Gastroesophageal sphincter (tissue), 4 donors: Measurements from ENCODE around the gene AK5. TPM values are rescaled to one million over a fixed set of nuclear protein-coding genes. Genes with fewer than 3 reads are reported as not detected.

Experiments used
- ATAC-seq: fragments of 150-250 bp; one replicate; pipeline ENCODE4 v1.9.1; 2016; ENCODE audit warnings: mild to moderate bottlenecking, moderate library complexity
- H3K27ac ChIP-seq, 4 donors: fragments of 200-600 bp; sonication (generic) in 3 of 4; 1 replicate in 3 of 4; 2 replicates in 1 of 4; pipeline ENCODE4 v1.5.1; 2016 to 2019
- H3K27me3 ChIP-seq: fragments of 200-600 bp; sonication (generic); one replicate; pipeline ENCODE4 v1.5.1; 2019
- H3K36me3 ChIP-seq, 2 donors: fragments of 200-600 bp; sonication (generic); one replicate each; pipeline ENCODE4 v1.5.1; 2019; ENCODE audit warnings: control low read depth in 1 of 2
- H3K4me1 ChIP-seq, 3 donors: fragments of 200-600 bp; sonication (generic); 1 replicate in 2 of 3; 2 replicates in 1 of 3; pipeline ENCODE4 v1.5.1; 2016 to 2019; ENCODE audit warnings: control low read depth in 2 of 3
- H3K4me3 ChIP-seq, 2 donors: fragments of 200-600 bp; sonication (generic); one replicate each; pipeline ENCODE4 v1.5.1; 2019; ENCODE audit warnings: mild to moderate bottlenecking in 1 of 2, moderate library complexity in 1 of 2
- H3K9me3 ChIP-seq, 3 donors: fragments of 200-600 bp; sonication (generic); one replicate each; pipeline ENCODE4 v1.5.1; 2017 to 2019; ENCODE audit warnings: control low read depth in 2 of 3
- CTCF ChIP-seq, 4 experiments: fragments of 200-600 bp in 2 of 4; fragments of 450-650 bp in 2 of 4; sonication (generic) in 1 of 4; IDR thresholded peaks; one replicate each; pipeline ENCODE4 v1.5.1; 2017 to 2019; ENCODE audit warnings: antibody characterized with exemption in 4 of 4, mild to moderate bottlenecking in 2 of 4, moderate library complexity in 2 of 4
- EP300 ChIP-seq: sonication (generic); formaldehyde crosslinking; IDR thresholded peaks from one replicate; pipeline ENCODE4 v1.6.1; 2017; ENCODE audit warnings: antibody characterized with exemption, mild to moderate bottlenecking
- POLR2A ChIP-seq, 2 donors: fragments of 450-650 bp; IDR thresholded peaks; one replicate each; pipeline ENCODE4 v1.6.1; 2017; ENCODE audit warnings: antibody characterized with exemption in 2 of 2, mild to moderate bottlenecking in 2 of 2, moderate library complexity in 1 of 2
- POLR2AphosphoS5 ChIP-seq: sonication (generic); formaldehyde crosslinking; IDR thresholded peaks from one replicate; pipeline ENCODE4 v1.6.1; 2017; ENCODE audit warnings: antibody characterized with exemption
- WGBS, 2 donors: methylation state at CpG; one replicate each; pipeline ENCODE4 v1.1.5; 2018; ENCODE audit warnings: low coverage in 1 of 2; 5-methylcytosine and 5-hydroxymethylcytosine counted together
- total RNA-seq, 4 donors: library from RNA; depleted of rRNA; stranded (reverse); fragments of >200 nt; gene quantifications; one replicate each; pipeline ENCODE4 v1.1.0, GENCODE V29; 2016

Gene AK5
- total RNA-seq, 4 donors from 2014 or later, result 0.67 to 5.3 (median 2.7) TPM

DNA sequence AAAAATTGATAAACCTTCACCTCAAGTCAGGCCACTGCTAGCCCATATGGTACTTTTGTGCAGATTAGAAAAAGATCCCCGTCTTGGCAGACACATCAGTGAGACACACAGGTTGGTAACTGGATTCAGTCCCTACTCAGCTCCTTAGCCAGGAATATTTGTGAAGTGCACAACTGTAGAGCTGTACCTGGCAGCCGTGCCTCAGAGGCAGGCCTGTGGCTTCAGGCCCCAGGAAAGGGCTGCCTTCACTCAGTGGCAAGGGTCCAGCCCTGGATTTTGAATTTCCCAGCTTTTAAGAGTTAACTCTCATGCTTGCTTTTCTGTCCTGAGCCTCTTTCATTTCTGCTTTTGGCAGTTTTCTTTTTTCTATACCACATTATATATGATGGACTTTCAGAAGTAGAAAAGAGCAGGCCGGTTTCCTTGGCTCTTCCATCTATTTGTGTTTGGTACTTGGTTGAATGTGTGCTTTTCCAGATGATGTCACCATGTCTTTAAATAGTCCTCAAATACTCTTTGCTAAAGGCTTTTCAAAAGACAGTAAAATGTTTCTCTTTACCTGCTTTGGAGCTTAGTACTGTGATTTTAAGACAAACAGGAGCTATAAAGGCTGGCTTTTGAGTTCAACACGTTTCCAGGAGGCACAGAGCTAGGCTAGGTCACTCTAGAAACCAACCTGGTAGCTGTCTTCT lies 186.6 kb downstream of the AK5 start:
- TF ChIP-seq EP300 (no peak), POLR2A (IDR thresholded peaks at IDR 0.05) (no peak), POLR2AphosphoS5 (no peak), CTCF (IDR thresholded peaks at IDR 0.05) (no peak)
- no peaks in the 10 kb centered on the region for H3K27me3 ChIP-seq
- peak overlapping the region in 1 of 4 donors; percentile 20 for H3K27ac ChIP-seq
- peaks cover 0 to 8% (median 0%) of the 10 kb centered on the region in 3 donors for H3K9me3 ChIP-seq
- peaks cover 0 to 13% (median 0%) of the 10 kb centered on the region in 3 donors for H3K4me1 ChIP-seq
- no peak for ATAC-seq
- no peaks in the 10 kb centered on the region for H3K36me3 ChIP-seq
- no peak overlapping the region for H3K4me3 ChIP-seq
- 11 to 21% methylated on average over 1 to 4 of the region's 4 CpGs for WGBS, 2 donors

DNA sequence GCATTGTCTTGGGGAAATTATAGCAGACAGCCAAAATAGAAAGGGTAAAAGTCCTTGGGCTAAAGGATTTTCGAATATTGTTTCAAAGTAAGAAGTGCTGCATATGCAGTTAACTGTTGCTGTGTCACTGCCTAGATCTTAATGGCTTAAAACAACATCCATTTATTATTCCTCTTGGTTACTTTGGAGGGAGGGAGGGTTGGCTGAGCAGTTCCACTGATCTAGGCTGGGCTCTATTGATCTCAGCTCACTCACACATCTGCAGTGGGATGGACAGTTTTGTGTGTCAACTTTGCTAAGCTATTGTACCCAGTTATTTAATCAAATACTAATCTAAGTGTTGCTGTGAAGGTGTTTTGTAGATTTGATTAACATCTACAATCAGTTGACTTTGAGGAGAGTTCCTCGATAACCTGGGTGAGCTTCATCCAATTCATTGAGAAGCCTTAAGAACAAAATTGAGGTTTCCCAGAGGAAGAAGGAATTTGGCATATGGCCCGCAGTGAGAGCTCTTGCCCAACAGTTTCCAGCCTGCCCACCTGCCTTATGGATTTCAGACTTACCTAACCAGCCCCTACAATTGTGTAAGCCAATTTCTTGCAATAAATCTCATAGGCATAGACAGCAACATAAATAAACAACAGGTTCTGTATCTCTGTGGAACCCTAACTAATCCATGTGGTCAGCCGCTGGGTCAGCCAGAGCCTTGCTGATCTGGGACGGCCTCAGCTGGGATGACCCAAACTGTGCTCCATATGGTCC lies 187.3 kb downstream of the AK5 start:
- peaks cover 0 to 8% (median 0%) of the 10 kb centered on the region in 3 donors for H3K9me3 ChIP-seq
- H3K36me3 ChIP-seq, result no peaks in the 10 kb centered on the region
- H3K4me3 ChIP-seq, result no peak overlapping the region
- ATAC-seq, result no peak
- no peak overlapping the region for H3K27ac ChIP-seq
- 67 to 71% methylated on average over 4 to 5 of the region's 5 CpGs for WGBS, 2 donors
- TF ChIP-seq EP300, result no peak
- no peak for TF ChIP-seq CTCF (IDR thresholded peaks at IDR 0.05)
- no peak for TF ChIP-seq POLR2A (IDR thresholded peaks at IDR 0.05)
- no peak for TF ChIP-seq POLR2AphosphoS5
- H3K4me1 ChIP-seq, result peaks cover 0 to 13% (median 0%) of the 10 kb centered on the region in 3 donors
- H3K27me3 ChIP-seq, result no peaks in the 10 kb centered on the region

DNA sequence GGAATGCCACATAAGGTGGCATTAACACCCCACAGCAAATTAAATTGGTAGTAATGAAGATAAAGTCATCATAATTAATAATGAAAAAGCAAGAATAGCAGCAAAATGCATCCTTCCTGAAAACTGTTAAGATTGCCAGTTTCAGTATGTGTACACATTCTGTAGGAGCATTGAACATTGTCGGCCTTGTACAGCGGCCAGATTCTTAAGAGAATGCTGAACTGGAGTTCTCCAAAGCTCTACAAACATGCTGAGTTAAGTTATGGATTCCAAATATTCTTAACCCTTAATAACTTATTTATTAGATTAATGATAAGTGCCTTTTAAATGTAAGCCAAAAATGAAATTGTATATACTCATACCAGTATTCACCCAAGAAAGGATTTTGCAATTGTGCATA lies 189.9 kb downstream of the AK5 start:
- Histone ChIP-seq H3K36me3 (no peaks in the 10 kb centered on the region), H3K4me3 (no peak overlapping the region), H3K9me3 (peaks cover 0 to 8% (median 0%) of the 10 kb centered on the region in 3 donors), H3K27ac (no peak overlapping the region), H3K4me1 (peaks cover 0 to 13% (median 0%) of the 10 kb centered on the region in 3 donors), H3K27me3 (no peaks in the 10 kb centered on the region)
- 57 to 69% methylated on average over 2 of the region's 2 CpGs for WGBS, 2 donors
- TF ChIP-seq CTCF (IDR thresholded peaks at IDR 0.05) (no peak), POLR2A (IDR thresholded peaks at IDR 0.05) (no peak), EP300 (no peak)
- no peak for ATAC-seq

- ATAC-seq, result no peak
- WGBS, 2 donors, result 17 to 30% methylated on average over 2 to 3 of the region's 3 CpGs
Observed at GRCh38 chr1:77473690-77474089, 191.9 kb downstream of the AK5 start.

More at GRCh38 chr1:77473690-77474089, 191.9 kb downstream of the AK5 start:
- Histone ChIP-seq H3K27me3 (no peaks in the 10 kb centered on the region), H3K27ac (no peak overlapping the region), H3K36me3 (no peaks in the 10 kb centered on the region), H3K9me3 (peaks cover 0 to 8% (median 0%) of the 10 kb centered on the region in 3 donors), H3K4me1 (peaks cover 0 to 3% (median 0%) of the 10 kb centered on the region in 3 donors), H3K4me3 (no peak overlapping the region)
- no peak for TF ChIP-seq EP300
- no peak for TF ChIP-seq POLR2A (IDR thresholded peaks at IDR 0.05)
- TF ChIP-seq POLR2AphosphoS5, result no peak
- no peak for TF ChIP-seq CTCF (IDR thresholded peaks at IDR 0.05)
